Neuron (in vitro differentiated cells): ENCODE measurements around the gene FSTL1.

Experiments used
- H2AFZ ChIP-seq: one replicate; pipeline ENCODE4 v1.6.1; 2013; ENCODE audit warnings: low read depth, mild to moderate bottlenecking, inconsistent platforms, low read length, moderate library complexity
- H3K27me3 ChIP-seq: one replicate; pipeline ENCODE4 v1.6.1; 2013; ENCODE audit warnings: low read length; ENCODE audit not compliant: insufficient read depth
- H3K36me3 ChIP-seq: one replicate; pipeline ENCODE4 v1.6.1; 2013; ENCODE audit warnings: low read length; ENCODE audit not compliant: insufficient read depth
- H3K4me1 ChIP-seq: one replicate; pipeline ENCODE4 v1.6.1; 2013; ENCODE audit warnings: low read length; ENCODE audit not compliant: insufficient read depth
- H3K4me3 ChIP-seq: 2 replicates; pipeline ENCODE4 v1.5.1; 2013; ENCODE audit warnings: mild to moderate bottlenecking, low read length, moderate library complexity
- H3K9me3 ChIP-seq: one replicate; pipeline ENCODE4 v1.6.1; 2013; ENCODE audit warnings: low read length

Gene FSTL1, protein sequence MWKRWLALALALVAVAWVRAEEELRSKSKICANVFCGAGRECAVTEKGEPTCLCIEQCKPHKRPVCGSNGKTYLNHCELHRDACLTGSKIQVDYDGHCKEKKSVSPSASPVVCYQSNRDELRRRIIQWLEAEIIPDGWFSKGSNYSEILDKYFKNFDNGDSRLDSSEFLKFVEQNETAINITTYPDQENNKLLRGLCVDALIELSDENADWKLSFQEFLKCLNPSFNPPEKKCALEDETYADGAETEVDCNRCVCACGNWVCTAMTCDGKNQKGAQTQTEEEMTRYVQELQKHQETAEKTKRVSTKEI

DNA sequence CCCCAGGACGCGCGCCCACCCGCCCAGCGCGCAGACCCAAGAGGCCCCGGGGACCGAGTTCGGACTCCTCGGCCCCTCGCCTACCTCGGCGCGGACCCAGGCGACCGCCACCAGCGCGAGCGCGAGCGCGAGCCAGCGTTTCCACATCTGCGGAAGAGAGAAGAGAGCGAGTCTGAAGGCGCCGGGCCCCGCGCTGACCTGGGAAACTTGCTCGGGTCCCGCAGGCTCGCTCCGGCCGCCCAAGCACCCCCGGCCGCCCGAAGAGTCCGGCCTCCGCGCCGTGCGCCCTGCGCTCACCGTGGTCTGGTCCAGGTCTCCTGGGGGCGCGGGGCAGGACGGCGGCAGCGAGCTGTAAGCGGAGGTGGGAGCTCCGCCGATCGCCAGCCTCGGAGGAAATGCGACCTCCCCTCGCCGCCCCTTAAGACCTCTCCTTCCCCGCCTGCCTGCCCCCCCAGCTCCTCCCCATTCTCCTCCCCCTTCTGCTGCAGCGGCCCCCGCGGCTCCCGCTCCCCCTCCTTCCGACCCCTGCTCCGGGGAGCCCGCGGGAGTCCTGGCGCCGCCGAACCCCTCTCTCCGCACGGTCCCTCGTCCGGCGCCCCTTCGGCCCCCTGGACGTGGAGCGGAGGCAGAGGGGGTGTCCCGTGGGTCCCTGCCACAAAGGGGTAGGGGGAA, at the start of gene FSTL1:
FSTL1 (minus strand) TSS at position 393 of the 672 bp plus-strand sequence; CDS start at position 147, 246 bp downstream.
- peak within 1 kb of the TSS; percentile 90 for H3K4me3 ChIP-seq
- no peaks in the 10 kb centered on the region for H3K9me3 ChIP-seq
- H2AFZ ChIP-seq: peak within 1 kb of the TSS; percentile 85
- no peaks in the 10 kb centered on the region for H3K27me3 ChIP-seq
- no peaks in the 10 kb centered on the region for H3K36me3 ChIP-seq
- peaks cover 22% of the 10 kb centered on the region for H3K4me1 ChIP-seq

DNA sequence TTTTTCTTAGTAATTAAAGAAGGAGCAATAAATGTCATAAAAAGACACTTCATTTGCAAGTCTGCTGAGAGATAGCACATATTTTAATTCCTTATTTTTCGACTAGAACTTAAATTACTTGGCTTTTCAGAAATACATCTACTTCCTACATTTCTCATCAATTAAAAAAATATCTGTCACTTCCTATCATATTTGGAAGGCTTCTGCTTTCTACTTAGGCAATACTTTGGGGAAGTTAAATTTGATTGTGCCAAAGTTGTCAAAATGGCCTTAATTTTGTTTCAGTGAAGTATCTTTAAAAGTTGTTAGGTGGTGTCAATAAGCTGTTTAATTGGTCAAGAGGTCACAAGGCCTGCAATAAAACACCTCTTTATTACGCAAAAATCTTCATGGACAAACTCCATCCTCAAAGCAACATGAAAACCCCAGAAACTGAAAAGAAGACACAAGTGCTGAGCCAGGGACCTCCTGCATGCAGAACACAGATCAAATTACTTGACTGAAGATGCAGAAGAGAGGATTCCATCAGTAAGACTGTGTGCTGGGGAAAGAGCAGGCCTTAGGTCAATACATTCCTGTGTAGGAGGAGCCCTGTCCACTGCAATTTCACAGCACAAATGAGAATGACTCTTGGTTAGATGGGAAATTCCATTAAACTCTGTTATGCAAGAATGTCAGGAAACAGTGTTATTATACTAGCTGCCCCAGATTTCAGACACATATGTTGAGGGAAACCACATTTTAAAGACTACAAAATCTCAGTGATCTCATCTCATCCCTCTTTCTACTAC, 48.0 kb upstream of the FSTL1 start:
- Histone ChIP-seq H3K9me3 (peaks cover 4% of the 10 kb centered on the region), H3K36me3 (no peaks in the 10 kb centered on the region), H3K27me3 (no peaks in the 10 kb centered on the region), H3K4me3 (no peak overlapping the region), H2AFZ (no peak overlapping the region), H3K4me1 (peaks cover 23% of the 10 kb centered on the region)

DNA sequence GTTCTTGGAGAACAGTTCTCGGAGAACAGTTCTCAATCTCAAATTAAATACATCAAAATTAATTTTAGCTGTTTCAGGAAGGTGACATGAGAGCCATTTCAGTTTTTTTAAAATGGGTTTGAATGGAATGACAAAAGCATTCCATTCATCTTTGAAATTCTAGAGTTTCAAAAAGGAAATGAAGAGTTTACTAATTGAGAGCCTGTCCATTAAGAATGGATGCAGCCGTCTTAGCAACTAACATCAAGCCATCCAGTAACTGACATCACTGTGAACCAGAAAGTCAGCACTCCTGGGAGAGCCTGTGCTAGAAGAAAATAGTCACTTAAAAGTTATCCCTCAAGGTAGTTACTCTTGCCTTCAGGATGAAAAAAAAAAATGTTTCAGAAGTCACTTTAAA, 47.0 kb upstream of the FSTL1 start:
- H3K36me3 ChIP-seq: no peaks in the 10 kb centered on the region
- H3K27me3 ChIP-seq: no peaks in the 10 kb centered on the region
- peaks cover 4% of the 10 kb centered on the region for H3K9me3 ChIP-seq
- no peak overlapping the region for H2AFZ ChIP-seq
- H3K4me1 ChIP-seq: peaks cover 23% of the 10 kb centered on the region
- H3K4me3 ChIP-seq: no peak overlapping the region

DNA sequence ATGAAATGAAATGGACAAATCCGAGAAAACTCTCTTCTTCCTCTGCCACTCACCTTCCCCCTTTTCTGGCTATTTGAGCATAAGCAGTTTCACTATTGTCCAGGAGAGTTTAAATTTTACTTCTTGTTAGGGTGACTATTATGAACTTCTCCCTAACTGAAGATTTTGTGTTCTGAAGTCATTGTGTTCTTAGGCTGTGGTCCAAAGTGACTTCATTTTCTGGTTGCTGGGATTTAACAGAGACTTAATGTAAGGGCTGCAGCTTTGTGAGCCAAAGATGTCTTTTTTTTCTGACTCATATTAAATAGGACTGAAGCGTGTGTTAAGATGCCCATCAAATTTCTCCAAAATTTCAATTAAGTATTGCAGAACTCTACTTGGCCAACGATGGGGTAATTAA, 46.5 kb upstream of the FSTL1 start:
- Histone ChIP-seq H3K4me1 (peaks cover 23% of the 10 kb centered on the region), H3K27me3 (no peaks in the 10 kb centered on the region), H2AFZ (no peak overlapping the region), H3K36me3 (no peaks in the 10 kb centered on the region), H3K4me3 (no peak overlapping the region), H3K9me3 (peaks cover 4% of the 10 kb centered on the region)

DNA sequence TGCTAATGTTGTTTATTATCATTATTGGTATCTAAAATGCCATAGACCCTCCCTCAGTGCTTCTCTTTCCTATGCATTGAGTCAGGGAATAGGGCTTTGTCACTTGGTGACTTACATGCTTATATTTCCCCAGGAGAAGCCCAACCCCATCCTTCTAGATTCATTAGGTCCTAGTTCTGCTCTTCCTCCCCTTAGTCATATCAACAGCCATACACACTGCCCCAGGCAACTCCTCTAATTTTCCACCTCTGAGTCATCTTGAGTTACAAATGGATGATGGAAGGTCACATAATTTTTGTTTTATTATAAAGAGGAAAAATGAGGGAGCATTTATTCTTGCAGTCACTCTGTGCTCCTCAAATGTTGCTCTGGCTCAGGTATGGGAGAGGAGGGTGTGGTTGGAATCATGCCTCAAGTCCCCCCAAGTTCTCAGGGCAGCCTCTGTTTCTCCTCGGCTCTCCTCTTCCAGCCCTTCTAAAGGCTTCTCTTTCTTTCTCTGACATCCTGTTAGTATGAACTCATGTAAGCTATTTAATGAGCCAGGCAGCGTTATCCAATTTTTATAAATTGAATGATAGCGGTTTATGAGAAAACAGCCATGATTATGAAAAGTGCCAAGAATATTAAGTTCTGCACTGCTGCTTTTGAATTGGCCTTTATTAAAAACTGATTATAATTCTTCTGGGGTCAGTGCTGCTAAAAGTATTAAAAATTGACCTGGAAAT, 45.6 kb upstream of the FSTL1 start:
- Histone ChIP-seq H2AFZ (no peak overlapping the region), H3K4me1 (peaks cover 23% of the 10 kb centered on the region), H3K36me3 (no peaks in the 10 kb centered on the region), H3K4me3 (no peak overlapping the region), H3K27me3 (no peaks in the 10 kb centered on the region), H3K9me3 (peaks cover 4% of the 10 kb centered on the region)

DNA sequence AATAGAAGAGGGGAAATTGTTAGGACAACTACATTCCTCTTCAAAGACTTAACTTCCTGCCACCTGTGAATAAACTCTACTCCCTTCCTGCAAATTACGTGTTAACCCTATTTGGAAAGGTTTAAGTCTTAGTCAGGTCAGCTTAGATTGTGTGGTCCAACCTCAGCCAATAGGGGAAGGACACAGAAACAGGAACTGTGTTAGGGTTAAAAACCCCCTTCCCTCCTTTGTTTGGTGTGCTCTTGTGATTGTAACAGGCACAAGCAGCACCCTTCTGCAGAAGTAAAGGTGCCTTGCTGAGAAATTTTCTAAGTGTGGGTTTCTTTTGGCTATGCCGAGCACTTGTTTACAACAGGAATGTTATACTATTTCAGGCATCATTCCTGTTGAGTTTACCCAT, 45.0 kb upstream of the FSTL1 start:
- H3K4me1 ChIP-seq: peaks cover 22% of the 10 kb centered on the region
- H3K9me3 ChIP-seq: peaks cover 4% of the 10 kb centered on the region
- H2AFZ ChIP-seq: no peak overlapping the region
- no peak overlapping the region for H3K4me3 ChIP-seq
- H3K27me3 ChIP-seq: no peaks in the 10 kb centered on the region
- H3K36me3 ChIP-seq: no peaks in the 10 kb centered on the region

DNA sequence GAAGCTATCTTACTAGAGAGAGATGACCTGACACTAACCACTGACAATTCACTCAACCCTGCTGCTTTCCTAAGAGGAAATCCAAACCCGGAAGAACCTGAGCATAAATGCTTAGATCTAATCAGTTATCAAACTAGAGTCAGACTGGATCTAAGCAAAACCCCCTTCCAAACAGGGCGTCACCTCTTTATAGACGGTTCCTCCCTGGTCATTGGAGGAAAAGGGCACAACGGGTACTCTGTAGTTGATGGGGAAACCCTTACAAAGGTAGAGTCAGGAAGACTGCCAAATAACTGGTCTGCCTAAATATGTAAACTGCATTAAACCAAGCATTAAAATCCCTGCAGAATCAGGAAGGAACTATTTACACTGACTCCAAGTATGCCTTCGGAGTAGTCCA, 41.3 kb upstream of the FSTL1 start:
- Histone ChIP-seq H3K4me1 (no peaks in the 10 kb centered on the region), H3K36me3 (no peaks in the 10 kb centered on the region), H2AFZ (no peak overlapping the region), H3K27me3 (no peaks in the 10 kb centered on the region), H3K9me3 (peaks cover 4% of the 10 kb centered on the region), H3K4me3 (no peak overlapping the region)

DNA sequence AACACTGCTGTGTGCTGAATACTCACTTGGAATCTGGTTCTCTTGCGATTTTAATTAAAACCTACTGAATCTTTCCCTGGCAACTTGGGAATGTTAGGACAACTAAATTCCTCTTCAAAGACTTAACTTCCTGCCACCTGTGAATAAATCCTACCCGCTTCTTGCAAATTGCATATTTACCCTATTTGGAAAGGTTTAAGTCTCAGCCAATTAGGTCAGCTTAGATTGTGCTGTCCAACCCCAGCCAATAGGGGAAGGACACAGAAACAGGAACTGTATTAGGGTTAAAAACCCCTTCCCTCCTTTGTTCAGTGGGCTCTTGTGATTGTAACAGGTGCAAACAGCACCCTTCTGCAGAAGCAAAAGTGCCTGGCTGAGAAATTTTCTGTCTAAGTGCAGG, 38.6 kb upstream of the FSTL1 start:
- Histone ChIP-seq H3K36me3 (no peaks in the 10 kb centered on the region), H3K27me3 (no peaks in the 10 kb centered on the region), H3K4me1 (no peaks in the 10 kb centered on the region), H3K9me3 (no peaks in the 10 kb centered on the region), H3K4me3 (no peak overlapping the region), H2AFZ (no peak overlapping the region)

DNA sequence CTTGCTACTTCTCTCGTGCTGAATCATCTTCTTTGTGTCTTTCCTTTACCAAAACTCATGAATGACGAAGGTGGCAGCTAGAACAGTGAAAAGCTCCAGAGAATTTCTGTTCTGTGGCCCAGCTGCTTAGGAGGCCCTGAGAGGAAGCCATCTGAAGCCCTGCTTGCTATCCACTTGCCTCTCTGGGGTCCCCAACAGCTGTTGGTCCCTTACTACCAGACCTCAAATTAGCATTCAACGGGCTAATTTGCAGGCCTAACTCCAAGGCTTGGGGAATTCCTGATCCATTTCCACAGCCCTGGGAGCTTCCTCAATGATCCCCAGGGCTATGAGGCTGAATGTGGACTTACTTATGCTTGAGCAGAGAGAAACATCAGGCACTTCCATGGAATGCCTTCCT, 37.5 kb upstream of the FSTL1 start:
- Histone ChIP-seq H3K36me3 (no peaks in the 10 kb centered on the region), H3K27me3 (no peaks in the 10 kb centered on the region), H3K9me3 (no peaks in the 10 kb centered on the region), H2AFZ (no peak overlapping the region), H3K4me3 (no peak overlapping the region), H3K4me1 (no peaks in the 10 kb centered on the region)

DNA sequence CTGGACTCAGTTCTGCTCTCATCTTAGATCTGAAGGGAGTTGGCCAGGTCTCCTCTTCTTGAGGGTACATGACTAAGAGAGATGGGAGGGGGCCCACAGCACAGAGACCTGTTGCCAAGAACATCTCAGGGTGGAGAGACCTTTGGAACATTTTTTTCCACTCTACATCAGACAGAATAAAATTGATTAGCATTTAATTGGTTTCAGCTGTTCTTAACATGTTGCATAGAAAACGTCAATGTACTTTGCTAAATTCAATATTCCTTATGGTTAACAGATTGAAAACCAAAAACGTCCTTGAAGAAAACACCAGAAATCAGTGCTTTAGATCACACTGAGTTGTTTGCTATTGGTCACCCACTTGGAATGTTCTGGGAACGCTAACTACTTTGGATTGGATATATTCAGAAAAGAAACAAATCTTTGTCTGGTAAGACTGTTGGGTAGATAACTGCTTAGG, 36.4 kb upstream of the FSTL1 start:
- Histone ChIP-seq H3K4me1 (no peaks in the 10 kb centered on the region), H3K4me3 (no peak overlapping the region), H3K9me3 (no peaks in the 10 kb centered on the region), H3K27me3 (no peaks in the 10 kb centered on the region), H3K36me3 (no peaks in the 10 kb centered on the region), H2AFZ (no peak overlapping the region)

DNA sequence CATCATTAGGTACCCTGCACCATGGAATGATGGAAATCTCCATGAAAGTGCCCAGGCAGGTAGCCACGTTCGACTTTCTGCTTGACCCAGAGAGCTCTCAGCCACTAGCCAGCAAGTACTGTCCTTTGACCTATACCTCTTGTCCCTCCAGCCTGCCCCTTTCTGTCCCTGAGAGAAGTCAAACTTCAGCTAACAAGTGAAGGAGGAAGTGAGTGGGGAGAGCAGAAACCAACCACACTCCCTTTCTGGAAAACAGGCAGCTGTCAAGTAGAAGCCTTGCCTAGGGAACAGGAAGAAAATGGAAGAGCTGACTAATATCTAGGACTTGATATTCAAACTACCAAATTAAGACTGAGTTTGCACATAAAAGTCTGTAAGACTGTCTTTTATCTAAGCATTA, 30.3 kb upstream of the FSTL1 start:
- H3K36me3 ChIP-seq: no peaks in the 10 kb centered on the region
- H3K4me1 ChIP-seq: no peaks in the 10 kb centered on the region
- no peaks in the 10 kb centered on the region for H3K9me3 ChIP-seq
- H3K4me3 ChIP-seq: no peak overlapping the region
- no peak overlapping the region for H2AFZ ChIP-seq
- H3K27me3 ChIP-seq: no peaks in the 10 kb centered on the region

DNA sequence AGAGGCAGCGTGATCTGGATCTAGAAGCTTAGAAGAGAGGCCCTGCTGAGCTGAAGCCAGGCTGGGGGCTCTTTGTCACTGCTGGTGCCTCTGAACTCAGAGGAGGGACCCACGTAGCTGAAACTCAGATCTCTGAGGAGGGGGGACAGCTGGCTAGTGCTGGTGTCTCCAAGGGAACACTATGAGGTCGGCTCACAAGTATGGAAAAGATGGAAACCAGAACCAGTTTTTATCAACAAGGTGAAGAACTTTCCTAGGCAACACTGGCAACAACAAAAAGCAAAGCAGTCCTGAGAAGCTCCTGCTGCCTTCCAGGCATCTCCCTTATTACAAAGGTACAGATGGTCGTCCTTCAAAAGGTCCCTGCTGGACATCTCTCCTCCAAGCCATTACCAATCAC, 27.0 kb upstream of the FSTL1 start:
- H3K9me3 ChIP-seq: no peaks in the 10 kb centered on the region
- no peaks in the 10 kb centered on the region for H3K36me3 ChIP-seq
- H3K4me3 ChIP-seq: no peak overlapping the region
- H3K4me1 ChIP-seq: no peaks in the 10 kb centered on the region
- no peak overlapping the region for H2AFZ ChIP-seq
- H3K27me3 ChIP-seq: no peaks in the 10 kb centered on the region
